GM12875 (cell line): Measurements from ENCODE around the gene SLC13A4.

ENCODE experiments used
- H3K4me3 ChIP-seq: one replicate; pipeline ENCODE4 v1.5.1; 2011; ENCODE audit warnings: low read depth, low read length, control low read depth
- TF ChIP-seq, protein P1 (sequence below): IDR thresholded peaks from 2 replicates; pipeline ENCODE4 v1.5.1; 2011; ENCODE audit warnings: low read depth, mild to moderate bottlenecking, control low read depth, inconsistent platforms, low read length, moderate library complexity, borderline replicate concordance; ENCODE audit not compliant: insufficient read depth

SLC13A4 gene

GRCh38 chr7:135761751-135762488 lies 33.9 kb upstream of the SLC13A4 start:
- TF ChIP-seq, protein P1, sequence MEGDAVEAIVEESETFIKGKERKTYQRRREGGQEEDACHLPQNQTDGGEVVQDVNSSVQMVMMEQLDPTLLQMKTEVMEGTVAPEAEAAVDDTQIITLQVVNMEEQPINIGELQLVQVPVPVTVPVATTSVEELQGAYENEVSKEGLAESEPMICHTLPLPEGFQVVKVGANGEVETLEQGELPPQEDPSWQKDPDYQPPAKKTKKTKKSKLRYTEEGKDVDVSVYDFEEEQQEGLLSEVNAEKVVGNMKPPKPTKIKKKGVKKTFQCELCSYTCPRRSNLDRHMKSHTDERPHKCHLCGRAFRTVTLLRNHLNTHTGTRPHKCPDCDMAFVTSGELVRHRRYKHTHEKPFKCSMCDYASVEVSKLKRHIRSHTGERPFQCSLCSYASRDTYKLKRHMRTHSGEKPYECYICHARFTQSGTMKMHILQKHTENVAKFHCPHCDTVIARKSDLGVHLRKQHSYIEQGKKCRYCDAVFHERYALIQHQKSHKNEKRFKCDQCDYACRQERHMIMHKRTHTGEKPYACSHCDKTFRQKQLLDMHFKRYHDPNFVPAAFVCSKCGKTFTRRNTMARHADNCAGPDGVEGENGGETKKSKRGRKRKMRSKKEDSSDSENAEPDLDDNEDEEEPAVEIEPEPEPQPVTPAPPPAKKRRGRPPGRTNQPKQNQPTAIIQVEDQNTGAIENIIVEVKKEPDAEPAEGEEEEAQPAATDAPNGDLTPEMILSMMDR = no peak
- no peak overlapping the region for H3K4me3 ChIP-seq

- TF ChIP-seq, protein P1 = no peak
These were observed 31.5 kb upstream of the SLC13A4 start for GRCh38 chr7:135759532-135759931.

DNA sequence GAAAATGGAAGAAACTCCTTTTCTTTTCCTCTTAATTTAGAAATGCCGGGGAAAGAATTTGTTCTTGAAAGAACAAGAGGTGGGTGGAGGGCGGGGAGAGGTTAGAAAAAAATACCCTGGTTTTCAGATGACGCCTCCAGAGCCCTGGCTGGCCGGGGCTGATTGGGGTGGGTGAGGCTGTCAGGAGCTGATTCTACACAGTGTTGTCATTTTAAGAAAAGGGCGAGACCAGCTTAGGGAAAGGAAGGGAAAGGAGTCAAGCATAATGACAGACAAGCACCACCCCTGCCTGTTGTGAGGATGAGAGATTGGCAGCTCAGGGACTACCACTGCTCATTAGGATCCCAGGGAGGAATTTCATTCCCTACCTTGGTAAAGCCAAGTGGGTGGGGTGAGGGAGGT lies 30.5 kb upstream of the SLC13A4 start:
- TF ChIP-seq, protein P1 = no peak

More at GRCh38 chr7:135759532-135759931, 31.5 kb upstream of the SLC13A4 start:
- H3K4me3 ChIP-seq = no peak overlapping the region

GRCh38 chr7:135757719-135758411 lies 29.9 kb upstream of the SLC13A4 start:
- TF ChIP-seq, protein P1 = no peak
- H3K4me3 ChIP-seq = no peak overlapping the region

More for the DNA sequence above, 30.5 kb upstream of the SLC13A4 start:
- no peak overlapping the region for H3K4me3 ChIP-seq

GRCh38 chr7:135756191-135756590 lies 28.2 kb upstream of the SLC13A4 start:
- TF ChIP-seq, protein P1 = no peak

DNA sequence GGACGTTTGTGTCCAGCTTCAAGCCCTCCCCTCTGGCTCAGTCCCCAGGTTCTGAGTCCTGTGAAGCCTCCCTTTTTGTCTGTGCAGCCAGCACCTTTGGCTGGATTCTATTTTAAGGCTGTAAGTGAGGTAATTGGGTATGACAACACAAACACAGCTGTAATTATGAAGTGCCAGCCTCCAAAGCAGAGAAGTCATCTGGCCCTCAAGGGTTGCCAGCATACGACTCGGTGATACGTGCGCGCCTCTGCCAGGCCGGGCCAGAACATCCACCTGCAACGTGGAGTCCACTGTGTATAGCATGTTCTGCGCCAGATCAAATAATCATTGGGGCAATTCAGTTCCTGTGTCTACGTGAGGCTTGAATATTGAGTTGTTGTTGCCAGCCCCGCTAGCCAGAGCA lies 27.4 kb upstream of the SLC13A4 start:
- TF ChIP-seq, protein P1 = no peak
- no peak overlapping the region for H3K4me3 ChIP-seq

More at GRCh38 chr7:135756191-135756590, 28.2 kb upstream of the SLC13A4 start:
- H3K4me3 ChIP-seq = no peak overlapping the region
